HG03060 (cell line): ENCODE measurements around the gene SLC38A7.
"Not testable (repeated sequence)": the region's sequence is repeated elsewhere in the genome, so short reads cannot be mapped to it uniquely, and the experiment has no call there.

Experiments
- ATAC-seq: cut with Tn5 transposase; IDR thresholded peaks from one replicate; pipeline ENCODE4 v1.9.1; 2021; ENCODE audit warnings: low read depth, moderate number of reproducible peaks; ENCODE audit not compliant: unreplicated experiment

Gene SLC38A7

GRCh38 chr16:58638148-58639036 lies 46.2 kb downstream of the SLC38A7 start:
- no peak for ATAC-seq

GRCh38 chr16:58637021-58637420 lies 47.5 kb downstream of the SLC38A7 start:
- ATAC-seq = not testable (repeated sequence)

- no peak for ATAC-seq
Observed at GRCh38 chr16:58636466-58636865, 48.1 kb downstream of the SLC38A7 start.

- no peak for ATAC-seq
Observed at GRCh38 chr16:58635502-58635901, 49.1 kb downstream of the SLC38A7 start.

DNA sequence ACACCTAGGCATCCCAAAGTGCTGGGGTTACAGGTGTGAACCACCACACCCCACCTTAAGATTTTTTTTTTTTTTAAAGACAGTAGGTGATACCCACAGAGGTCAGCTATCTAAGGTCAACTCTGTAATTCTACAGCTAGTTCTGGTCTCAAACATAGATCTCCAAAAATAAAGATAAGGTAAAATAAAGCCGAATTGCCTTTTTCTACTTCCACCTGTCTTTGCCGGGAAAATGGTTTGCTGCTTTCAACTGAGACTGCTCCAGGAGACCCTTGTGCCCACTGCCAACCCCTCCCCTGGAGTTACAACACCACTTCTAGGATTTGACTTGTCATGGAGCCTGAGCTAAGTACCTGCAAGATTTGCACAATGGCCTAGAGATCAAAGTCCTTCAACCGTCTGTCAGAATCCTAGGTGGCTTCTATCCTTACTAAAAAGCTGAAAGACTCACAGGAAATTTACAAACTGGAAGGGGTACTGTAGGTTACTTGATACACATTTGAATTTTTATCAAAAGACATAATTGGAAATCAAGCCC lies 50.2 kb downstream of the SLC38A7 start:
- ATAC-seq = no peak

DNA sequence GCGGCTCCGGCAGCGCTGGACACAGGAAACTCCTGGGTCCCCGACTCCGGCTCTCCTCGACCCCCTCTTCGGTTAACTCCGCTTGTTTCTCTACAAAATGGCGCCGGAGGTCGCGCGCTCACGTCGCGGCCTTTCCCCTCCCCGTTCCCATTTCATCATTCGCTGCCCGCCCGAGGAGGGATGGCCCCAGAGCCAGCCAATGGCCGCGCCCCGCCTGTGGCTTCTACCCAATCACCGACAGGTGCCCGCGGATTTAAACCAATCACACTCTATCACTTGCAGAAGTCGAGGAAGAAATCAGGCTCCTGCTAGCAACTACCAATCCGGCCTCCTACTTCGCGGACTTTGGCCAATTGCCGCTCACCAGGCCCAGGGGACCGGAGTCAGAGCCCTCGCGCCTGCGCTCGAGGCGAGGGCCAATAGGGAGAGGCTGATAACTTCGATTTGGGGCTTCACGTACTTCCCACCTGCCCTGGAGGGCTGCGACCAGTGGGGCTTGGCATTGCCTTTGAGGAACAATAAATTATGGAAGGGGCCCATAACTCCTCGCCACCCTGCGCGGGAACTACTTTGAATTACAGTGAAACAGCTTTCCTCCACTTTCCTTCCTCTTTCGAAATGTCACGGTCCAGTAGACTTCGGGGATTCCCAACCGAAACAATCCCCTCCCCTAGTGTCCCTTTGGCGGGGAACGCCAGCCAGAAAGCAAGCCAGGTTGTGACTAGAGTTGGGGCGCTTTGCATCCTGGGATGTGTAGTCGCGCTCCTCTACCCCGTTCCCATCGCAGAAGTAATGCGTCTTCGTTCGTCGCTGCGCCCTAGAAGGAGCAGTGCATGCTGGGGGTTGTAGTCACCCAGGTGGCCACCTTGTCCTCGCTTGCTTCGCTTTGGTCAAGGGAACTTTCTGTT lies 54.6 kb downstream of the SLC38A7 start, which contains the start of gene CNOT1:
TSS of gene CNOT1 (minus strand) at position 94 of the 908 bp plus-strand sequence. CDS start 30,489 bp downstream, outside the sequence.
- ATAC-seq = peak; percentile 83

GRCh38 chr16:58628845-58629732 lies 55.5 kb downstream of the SLC38A7 start:
- no peak for ATAC-seq

DNA sequence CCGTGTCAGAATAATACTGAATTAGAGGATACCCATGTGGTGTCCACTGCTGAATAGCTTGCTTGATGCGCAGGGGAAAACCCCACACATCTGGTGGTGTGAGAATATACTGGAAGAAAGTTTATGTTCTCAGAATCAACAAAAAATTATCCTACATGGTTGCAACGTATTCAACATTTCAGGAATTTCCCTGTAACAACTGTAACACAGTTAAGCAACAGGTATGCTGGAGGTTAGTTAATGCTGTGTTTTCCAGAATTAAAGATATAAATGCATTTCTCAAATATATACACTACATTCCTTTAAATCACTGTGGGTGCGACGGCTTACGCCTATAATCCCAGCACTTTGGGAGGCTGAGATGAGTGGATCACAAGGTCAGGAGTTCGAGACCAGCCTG lies 60.4 kb downstream of the SLC38A7 start:
- no peak for ATAC-seq

DNA sequence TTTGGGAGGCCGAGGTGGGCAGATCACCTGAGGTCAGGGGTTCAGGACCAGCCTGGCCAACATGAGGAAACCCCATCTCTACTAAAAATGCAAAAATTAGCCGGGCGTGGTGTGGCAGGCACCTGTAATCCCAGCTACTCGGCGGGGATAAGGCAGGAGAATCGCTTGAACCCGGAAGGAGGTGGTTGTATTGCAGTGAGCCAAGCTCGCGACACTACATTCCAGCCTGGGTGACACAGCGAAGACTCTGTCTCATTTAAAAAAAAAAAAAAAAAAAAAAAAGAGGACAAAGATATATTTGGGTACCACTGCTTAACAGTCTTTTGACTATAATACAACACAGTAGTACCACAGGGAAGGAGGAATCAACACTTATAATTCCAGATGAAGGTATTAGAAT lies 64.2 kb downstream of the SLC38A7 start:
- no peak for ATAC-seq

DNA sequence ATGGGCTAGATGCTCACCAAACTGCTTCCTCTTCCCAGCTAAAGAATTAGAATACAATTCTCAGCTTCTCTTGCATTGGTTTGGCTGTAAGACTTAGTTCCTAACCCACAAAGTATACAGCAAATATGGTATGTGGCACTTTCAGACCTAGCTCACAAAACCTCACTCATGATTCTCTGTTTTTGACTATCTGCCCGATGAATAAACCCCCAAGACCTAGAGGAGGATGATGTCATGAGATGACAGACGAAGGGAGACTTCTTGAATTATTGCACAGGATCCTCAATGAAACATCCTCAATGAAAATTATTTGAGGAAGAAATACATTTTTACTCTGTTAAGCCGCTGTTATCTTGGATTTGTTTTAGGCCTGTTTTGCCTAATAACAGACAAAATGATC lies 69.3 kb downstream of the SLC38A7 start:
- no peak for ATAC-seq
